Panc1 (cell line): ENCODE results near the gene CD274. TPM values are rescaled to one million over a fixed set of nuclear protein-coding genes. Genes with fewer than 3 reads are reported as not detected.

Experiments used
- ATAC-seq: fragments of 200-7000 bp; cut with Tn5 transposase; 2 replicates; pipeline ENCODE4 v1.9.1; 2020; ENCODE audit warnings: mild to moderate bottlenecking, moderate library complexity
- Bru-seq: library from RNA; stranded (reverse); fragments of 400-500 nt; gene quantifications from one replicate; lab custom pipeline; 2021; lab: Mats Ljungman, UMichigan
- BruChase-seq, 2 experiments: library from RNA; stranded (reverse); fragments of 400-500 nt; gene quantifications; one replicate each; lab custom pipeline; 2021; lab: Mats Ljungman, UMichigan
- BruUV-seq: library from RNA; stranded (reverse); fragments of 400-500 nt; replicated peaks from 2 replicates; lab custom pipeline; 2021; lab: Mats Ljungman, UMichigan
- CTCF ChIA-PET: fragments of 300-600 bp; sonication (Branson Sonifier 250); formaldehyde crosslinking; loops from one replicate; lab custom pipeline; 2022; ENCODE audit warnings: antibody characterized with exemption; lab: Charles Lee
- POLR2A ChIA-PET: fragments of 300-600 bp; sonication (Branson Sonifier 250); formaldehyde crosslinking; loops from one replicate; lab custom pipeline; 2022; ENCODE audit warnings: antibody characterized with exemption; lab: Charles Lee
- DNase-seq: peaks from one replicate; pipeline ENCODE4 v3.0.0-alpha.2; 2010; ENCODE audit warnings: low read depth, low spot score
- H3K27ac ChIP-seq: 2 replicates; pipeline ENCODE4 v1.5.1; 2011; ENCODE audit warnings: mild to moderate bottlenecking, low read length, inconsistent platforms
- H3K27me3 ChIP-seq: fragments of 200-500 bp; sonication (Bioruptor generic); 2 replicates; pipeline ENCODE4 v1.6.0; 2014; ENCODE audit warnings: low read length, inconsistent platforms; ENCODE audit not compliant: control insufficient read depth, insufficient read depth
- H3K36me3 ChIP-seq: fragments of 200-500 bp; sonication (Bioruptor generic); 2 replicates; pipeline ENCODE4 v1.5.1; 2014; ENCODE audit warnings: inconsistent platforms, mild to moderate bottlenecking, low read length, moderate library complexity; ENCODE audit not compliant: control insufficient read depth, insufficient read depth
- H3K4me1 ChIP-seq: 2 replicates; pipeline ENCODE4 v1.5.1; 2011; ENCODE audit warnings: inconsistent platforms, mild to moderate bottlenecking, low read length, moderate library complexity; ENCODE audit not compliant: control insufficient read depth, insufficient read depth
- H3K4me3 ChIP-seq, 2 experiments: 2 replicates each; pipeline ENCODE4 v1.5.1; 2011 to 2012; ENCODE audit warnings: low read depth in 2 of 2, low read length in 2 of 2, mild to moderate bottlenecking in 2 of 2, inconsistent platforms in 1 of 2, moderate library complexity in 1 of 2
- H3K9me3 ChIP-seq: fragments of 200-500 bp; sonication (Bioruptor generic); 2 replicates; pipeline ENCODE4 v1.5.1; 2014; ENCODE audit warnings: low read depth, mild to moderate bottlenecking, inconsistent platforms, low read length, moderate library complexity; ENCODE audit not compliant: control insufficient read depth, insufficient read depth
- CTCF ChIP-seq: fragments of 450-650 bp; IDR thresholded peaks from 2 replicates; pipeline ENCODE4 v1.5.1; 2017; ENCODE audit warnings: mild to moderate bottlenecking
- TCF7L2 ChIP-seq: IDR thresholded peaks from 2 replicates; pipeline ENCODE4 v1.6.1; 2011; ENCODE audit warnings: mild to moderate bottlenecking, low read depth, low read length, inconsistent platforms
- in situ Hi-C: cut with HindIII; loops from 2 replicates; pipeline ENCODE4 v1.10.0; 2016; ENCODE audit warnings: low sequenced_read_pairs, low pct_unique_long_range_greater_than_20kb
- intact Hi-C: fragments of 100-400 bp; cut with micrococcal nuclease; formaldehyde crosslinking; loops from one replicate; pipeline ENCODE4 v1.10.0; 2022; ENCODE audit not compliant: unreplicated experiment
- long read RNA-seq: library from polyadenylated mRNA; unstranded; transcript quantifications from one replicate; pipeline ENCODE4 v2.0.0, GENCODE V29; 2021; ENCODE audit not compliant: unreplicated experiment
- polyA plus RNA-seq: library from polyadenylated mRNA; unstranded; fragments of >200 nt; gene quantifications from one replicate; pipeline ENCODE4 v1.2.1, GENCODE V29; 2012; ENCODE audit warnings: missing spikeins; ENCODE audit not compliant: insufficient read length
- total RNA-seq: library from RNA; stranded (reverse); gene quantifications from one replicate; pipeline ENCODE4 v1.2.1, GENCODE V29; 2021; ENCODE audit not compliant: unreplicated experiment
- TF ChIP-seq, protein P1 (sequence below), 2 experiments: IDR thresholded peaks; 2 replicates each; pipeline ENCODE4 v1.6.1; 2011 to 2012; ENCODE audit warnings: low read depth in 2 of 2, control low read depth in 1 of 2, low read length in 1 of 2, mild to moderate bottlenecking in 1 of 2, moderate library complexity in 1 of 2; ENCODE audit not compliant: insufficient read depth in 1 of 2

CD274 gene
- total RNA-seq (0.21 TPM), Bru-seq, nascent RNA (percentile 20 among the genes with signal in this experiment), BruChase-seq, experiment 1, labeled RNA remaining after a 2-hour chase (percentile 23 among the genes with signal in this experiment), BruChase-seq, experiment 2, labeled RNA remaining after a 6-hour chase (percentile 30 among the genes with signal in this experiment)
- polyA plus RNA-seq, result not detected
- long read RNA-seq, result 0 reads

GRCh38 chr9:5450359-5451091 lies at the start of gene CD274:
Gene CD274, plus strand, starts transcription at chr9:5450542. Its CDS starts 5,572 bp downstream, at chr9:5456114.
- ChIA-PET POLR2A (interaction anchor here (0.6 kb wide), 1 partner anchor 123 kb away, joined by 7 read pairs; no protein-coding TSS in a partner anchor), CTCF (interaction anchor here (0.5 kb wide), 1 partner anchor 32 kb away, joined by 6 read pairs; no protein-coding TSS in a partner anchor)
- ATAC-seq (peak; percentile 98), DNase-seq (no peak)
- H3K4me1 ChIP-seq, result no peaks in the 10 kb centered on the region
- in situ Hi-C loops (no loop called here), intact Hi-C loops (no loop called here)
- no TSS peak for BruUV-seq
- no peaks in the 10 kb centered on the region for H3K9me3 ChIP-seq
- H3K4me3 ChIP-seq, result peak within 1 kb of the TSS; percentile 41 to 57
- H3K36me3 ChIP-seq, result no peaks in the 10 kb centered on the region
- TF ChIP-seq CTCF, result peak; percentile 61
- TF ChIP-seq, protein P1, sequence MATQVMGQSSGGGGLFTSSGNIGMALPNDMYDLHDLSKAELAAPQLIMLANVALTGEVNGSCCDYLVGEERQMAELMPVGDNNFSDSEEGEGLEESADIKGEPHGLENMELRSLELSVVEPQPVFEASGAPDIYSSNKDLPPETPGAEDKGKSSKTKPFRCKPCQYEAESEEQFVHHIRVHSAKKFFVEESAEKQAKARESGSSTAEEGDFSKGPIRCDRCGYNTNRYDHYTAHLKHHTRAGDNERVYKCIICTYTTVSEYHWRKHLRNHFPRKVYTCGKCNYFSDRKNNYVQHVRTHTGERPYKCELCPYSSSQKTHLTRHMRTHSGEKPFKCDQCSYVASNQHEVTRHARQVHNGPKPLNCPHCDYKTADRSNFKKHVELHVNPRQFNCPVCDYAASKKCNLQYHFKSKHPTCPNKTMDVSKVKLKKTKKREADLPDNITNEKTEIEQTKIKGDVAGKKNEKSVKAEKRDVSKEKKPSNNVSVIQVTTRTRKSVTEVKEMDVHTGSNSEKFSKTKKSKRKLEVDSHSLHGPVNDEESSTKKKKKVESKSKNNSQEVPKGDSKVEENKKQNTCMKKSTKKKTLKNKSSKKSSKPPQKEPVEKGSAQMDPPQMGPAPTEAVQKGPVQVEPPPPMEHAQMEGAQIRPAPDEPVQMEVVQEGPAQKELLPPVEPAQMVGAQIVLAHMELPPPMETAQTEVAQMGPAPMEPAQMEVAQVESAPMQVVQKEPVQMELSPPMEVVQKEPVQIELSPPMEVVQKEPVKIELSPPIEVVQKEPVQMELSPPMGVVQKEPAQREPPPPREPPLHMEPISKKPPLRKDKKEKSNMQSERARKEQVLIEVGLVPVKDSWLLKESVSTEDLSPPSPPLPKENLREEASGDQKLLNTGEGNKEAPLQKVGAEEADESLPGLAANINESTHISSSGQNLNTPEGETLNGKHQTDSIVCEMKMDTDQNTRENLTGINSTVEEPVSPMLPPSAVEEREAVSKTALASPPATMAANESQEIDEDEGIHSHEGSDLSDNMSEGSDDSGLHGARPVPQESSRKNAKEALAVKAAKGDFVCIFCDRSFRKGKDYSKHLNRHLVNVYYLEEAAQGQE (IDR thresholded peaks at IDR 0.05; ENCODE audit: insufficient read depth in 1 of 2, low read depth in 2 of 2, low read length in 1 of 2), result no peak
- no peaks in the 10 kb centered on the region for H3K27me3 ChIP-seq
- peak within 1 kb of the TSS; percentile 57; the same call in 1 of the 2 replicates for H3K27ac ChIP-seq

DNA sequence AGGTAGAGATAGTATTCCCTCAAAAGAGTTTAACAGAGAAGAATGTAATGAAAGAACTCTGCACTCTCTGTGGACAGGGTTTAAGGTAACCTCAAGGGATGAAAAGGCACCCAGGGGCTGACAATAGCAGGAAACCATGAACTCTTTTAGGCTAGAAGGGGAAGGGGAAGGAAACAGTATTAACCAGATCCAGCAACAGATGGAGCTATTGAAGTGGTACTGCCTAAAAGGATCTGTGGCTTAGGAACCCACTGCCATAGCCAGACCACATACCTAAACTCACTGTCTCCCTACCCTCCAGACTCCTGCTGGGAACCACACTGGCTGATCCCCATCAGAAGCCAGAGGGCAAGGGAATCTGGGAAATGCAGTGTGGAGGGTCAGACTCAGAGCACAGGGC lies 48.1 kb upstream of the CD274 start:
- ATAC-seq (no peak), DNase-seq (no peak)
- no TSS peak for BruUV-seq
- POLR2A ChIA-PET, result no interaction called here
- Histone ChIP-seq H3K4me1 (no peaks in the 10 kb centered on the region), H3K4me3 (no peak overlapping the region), H3K27ac (no peak overlapping the region), H3K9me3 (no peaks in the 10 kb centered on the region), H3K36me3 (no peaks in the 10 kb centered on the region), H3K27me3 (no peaks in the 10 kb centered on the region)
- in situ Hi-C loops (no loop called here), intact Hi-C loops (no loop called here)
- TF ChIP-seq, protein P1 (IDR thresholded peaks at IDR 0.05; ENCODE audit: insufficient read depth in 1 of 2, low read depth in 2 of 2, low read length in 1 of 2), result no peak
- TF ChIP-seq TCF7L2, result no peak
- CTCF ChIA-PET, result no interaction called here
